ENCODE results near the gene NCBP2L. TPM values are rescaled to one million over a fixed set of nuclear protein-coding genes. Genes with fewer than 3 reads are reported as not detected.

Gene NCBP2L
- total and polyA plus RNA-seq, 5 experiments from 2014 or later: 0.17 to 0.21 TPM; not detected in 3

DNA sequence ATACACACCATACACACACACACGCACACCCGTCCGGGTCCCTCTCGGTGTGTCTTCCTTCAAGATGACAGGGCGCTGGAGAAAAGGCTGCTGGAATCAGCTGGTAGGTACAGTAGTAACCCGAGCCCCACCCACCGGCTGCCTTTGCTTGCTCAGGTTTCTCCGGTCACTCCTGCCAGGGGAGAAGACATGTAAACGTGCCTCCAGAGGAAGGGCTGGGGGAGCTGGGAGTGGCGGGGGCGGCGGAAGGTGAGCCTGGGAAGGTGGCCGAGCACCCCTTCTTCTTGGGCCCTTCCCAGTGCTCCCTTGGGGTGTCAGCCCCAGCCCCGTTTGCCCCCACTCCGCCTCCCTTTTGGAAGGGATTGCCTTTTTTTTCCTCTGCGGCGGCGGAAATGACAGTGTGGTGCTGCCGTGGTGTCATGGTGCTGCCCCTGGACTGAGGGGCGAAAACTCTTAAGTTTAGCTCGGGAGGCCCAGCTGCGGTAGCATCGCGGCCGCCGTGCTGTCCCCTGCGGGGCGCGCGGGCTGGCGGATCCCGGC lies 48.2 kb downstream of the NCBP2L start, which contains the start of gene MID2:
Gene MID2 (plus strand): TSS at position 169 of the 540 bp plus-strand sequence. CDS start 561 bp downstream, outside the sequence.
- Mint-ChIP-seq H3K4me3 (peak within 1 kb of the TSS; percentile 79 to 90 (median 88)), H3K9me3 (no peaks in the 10 kb centered on the region), H3K36me3 (no peaks in the 10 kb centered on the region), H3K4me1 (peaks cover 14 to 51% (median 46%) of the 10 kb centered on the region in 4 donors), H3K27me3 (peaks cover 0 to 4% (median 0%) of the 10 kb centered on the region in 5 donors), H3K27ac (peak within 1 kb of the TSS; percentile 76 to 93 (median 88))
- ATAC-seq (peak; percentile 67 to 73), DNase-seq (peak; percentile 19 to 81 (median 54))
- POLR2A ChIA-PET: interaction anchor here (0.7 to 3.0 kb wide), 12 partner anchors 12 to 265 kb away, joined by 3 to 18 read pairs (median 5); partner anchors contain the start of genes ATG4A, NCBP2L, PRPS1 and PSMD10

DNA sequence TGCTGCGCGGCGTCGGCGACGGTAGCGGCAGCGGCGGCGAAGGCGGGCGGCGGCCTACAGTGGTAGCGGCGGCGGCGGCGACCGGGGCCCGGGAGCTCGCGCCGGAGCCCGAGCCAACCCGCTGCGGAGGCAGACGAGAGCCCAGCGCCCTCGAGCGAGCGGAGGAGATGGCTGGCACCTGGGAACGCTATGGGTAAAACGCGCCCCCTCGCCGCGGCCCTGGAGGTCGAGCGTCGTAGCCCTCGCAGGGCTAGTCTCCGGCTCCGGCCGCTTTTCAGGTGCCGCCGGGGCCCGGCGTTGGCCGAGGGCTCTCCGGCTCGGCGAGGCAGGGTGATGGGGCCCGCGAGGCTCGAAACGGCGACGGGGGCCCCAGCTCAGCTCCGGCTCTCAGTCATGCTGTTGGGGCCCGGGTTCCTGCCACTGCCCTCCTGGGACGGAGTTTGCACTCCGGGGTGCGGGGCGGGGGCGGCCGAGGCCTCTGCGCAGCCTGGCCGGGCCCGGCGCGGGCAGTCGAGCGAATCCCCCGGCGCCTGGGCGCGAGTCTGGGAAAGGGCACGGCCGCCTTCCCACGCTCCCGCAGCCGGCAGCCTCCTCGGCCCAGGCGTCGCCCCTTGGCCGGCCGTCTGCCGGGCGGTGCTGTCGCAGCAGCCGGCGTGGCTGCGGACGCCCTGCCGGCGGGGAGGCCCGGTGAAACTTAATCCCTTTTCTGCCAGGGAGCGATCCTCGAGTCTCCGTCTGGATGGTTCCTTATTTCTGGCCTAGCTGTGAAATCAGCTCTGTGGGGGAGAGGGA lies 48.9 kb downstream of the NCBP2L start:
- POLR2A ChIA-PET: interaction anchor here (0.7 to 3.0 kb wide), 12 partner anchors 12 to 265 kb away, joined by 3 to 18 read pairs (median 5); partner anchors contain the start of genes ATG4A, NCBP2L, PRPS1 and PSMD10
- peak in 8 of 10 donors; percentile 16 to 67 (median 38) for DNase-seq
- Mint-ChIP-seq H3K4me1 (peaks cover 16 to 55% (median 48%) of the 10 kb centered on the region in 4 donors), H3K27ac (peak overlapping the region; percentile 58 to 95 (median 87)), H3K27me3 (peaks cover 0 to 4% (median 0%) of the 10 kb centered on the region in 5 donors), H3K9me3 (no peaks in the 10 kb centered on the region), H3K4me3 (peak overlapping the region; percentile 79 to 93 (median 90)), H3K36me3 (no peaks in the 10 kb centered on the region)
- peak; percentile 69 to 82 for ATAC-seq

DNA sequence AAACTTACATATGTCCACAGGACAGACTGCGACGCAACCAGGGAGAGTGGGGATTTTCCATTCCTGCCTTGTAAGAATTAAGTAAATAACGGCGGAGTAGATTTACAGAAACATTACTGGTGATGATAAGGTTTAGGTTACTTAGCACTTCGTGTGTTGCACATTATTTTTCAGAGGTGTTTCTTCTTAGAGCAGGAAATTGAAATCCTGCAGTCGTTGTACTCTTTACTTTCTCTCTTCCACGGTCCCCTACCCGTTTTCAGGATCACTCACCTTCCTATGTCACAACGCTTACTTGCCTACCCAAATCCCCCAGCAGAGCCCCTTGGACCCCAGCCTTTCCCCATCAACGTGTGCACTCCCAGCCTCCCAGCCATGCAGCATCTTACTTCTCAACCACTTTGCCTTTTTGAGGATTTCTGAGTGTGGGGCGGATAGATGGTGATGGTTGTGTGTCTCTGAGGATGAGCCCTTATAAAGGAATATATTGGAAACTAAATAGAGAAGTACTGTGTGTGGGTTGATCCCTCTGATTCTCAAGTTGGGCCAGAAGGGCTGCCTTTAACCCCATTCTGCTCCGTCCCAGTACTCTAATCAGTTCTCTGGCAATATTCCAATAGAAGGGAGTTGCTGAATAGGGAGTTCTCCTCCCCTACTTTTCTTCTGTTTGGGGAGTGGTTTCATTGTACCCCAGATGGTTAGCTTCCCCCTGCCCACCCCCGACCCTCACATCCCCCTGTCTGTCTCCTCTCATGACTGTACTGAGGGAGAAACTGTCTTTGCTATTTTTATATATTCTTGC lies 49.7 kb downstream of the NCBP2L start:
- H3K27me3 Mint-ChIP-seq: peaks cover 0 to 4% (median 0%) of the 10 kb centered on the region in 5 donors
- POLR2A ChIA-PET: interaction anchor here (0.7 to 3.0 kb wide), 6 partner anchors 83 to 199 kb away, joined by 3 to 18 read pairs (median 6); partner anchors contain the start of gene PRPS1
- DNase-seq: peak in 1 of 10 donors; percentile 17
- no peaks in the 10 kb centered on the region for H3K36me3 Mint-ChIP-seq
- no peaks in the 10 kb centered on the region for H3K9me3 Mint-ChIP-seq
- H3K4me3 Mint-ChIP-seq: peak overlapping the region; percentile 77 to 93 (median 90)
- peak in 1 of 2 donors; percentile 8 for ATAC-seq
- peak overlapping the region; percentile 58 to 95 (median 86) for H3K27ac Mint-ChIP-seq
- H3K4me1 Mint-ChIP-seq: peaks cover 16 to 55% (median 50%) of the 10 kb centered on the region in 4 donors

DNA sequence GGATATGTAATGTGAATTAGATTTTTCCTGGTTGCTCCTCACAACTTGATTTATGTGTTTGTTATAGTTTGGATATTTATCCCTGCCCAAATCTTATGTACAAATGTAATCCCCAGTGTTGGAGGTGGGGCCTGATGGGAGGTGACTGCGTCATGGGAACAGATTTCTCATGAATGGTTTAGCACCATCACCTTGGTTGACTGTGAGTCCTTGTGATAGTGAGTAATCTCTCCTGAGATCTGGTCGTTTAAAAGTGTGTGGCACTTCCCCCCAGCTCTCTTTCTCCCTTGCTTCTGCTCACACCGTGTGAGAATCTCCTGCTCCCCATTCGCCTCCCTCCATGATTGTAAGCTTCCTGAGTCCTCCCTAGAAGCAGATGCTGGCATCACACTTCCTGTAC lies 50.3 kb downstream of the NCBP2L start:
- peak overlapping the region; percentile 48 to 93 (median 78) for H3K4me3 Mint-ChIP-seq
- ATAC-seq (no peak), DNase-seq (no peak)
- peaks cover 0 to 4% (median 0%) of the 10 kb centered on the region in 5 donors for H3K27me3 Mint-ChIP-seq
- peak overlapping the region in 2 of 10 donors; percentile 63 to 94 for H3K27ac Mint-ChIP-seq
- POLR2A ChIA-PET: interaction anchor here (0.7 kb wide), 1 partner anchor 199 kb away, joined by 4 read pairs; no protein-coding TSS in a partner anchor
- peaks cover 16 to 55% (median 50%) of the 10 kb centered on the region in 4 donors for H3K4me1 Mint-ChIP-seq
- no peaks in the 10 kb centered on the region for H3K9me3 Mint-ChIP-seq
- no peaks in the 10 kb centered on the region for H3K36me3 Mint-ChIP-seq

DNA sequence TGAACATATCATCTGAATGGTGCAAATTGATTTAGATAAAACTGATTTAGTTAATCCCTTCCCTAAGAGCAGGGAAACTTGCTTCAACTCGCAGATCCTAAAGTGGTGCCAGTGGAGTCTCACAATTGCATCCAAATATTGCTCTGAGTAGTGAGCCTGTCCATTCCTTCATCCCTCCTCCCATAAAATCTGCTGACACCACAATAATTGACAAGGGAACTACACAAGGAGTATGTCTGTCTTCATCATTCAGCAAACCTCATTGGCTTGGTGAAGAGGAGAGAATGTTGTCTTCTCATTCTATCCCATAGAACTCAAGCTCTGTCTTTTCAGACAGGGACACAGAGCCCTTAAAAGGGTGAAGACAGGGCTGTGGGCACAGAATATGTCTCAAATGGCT lies 52.3 kb downstream of the NCBP2L start:
- H3K4me1 Mint-ChIP-seq: peaks cover 15 to 50% (median 37%) of the 10 kb centered on the region in 4 donors
- H3K36me3 Mint-ChIP-seq: peaks cover 0 to 4% (median 2%) of the 10 kb centered on the region in 3 donors
- no peak overlapping the region for H3K27ac Mint-ChIP-seq
- ATAC-seq (no peak), DNase-seq (no peak)
- no peaks in the 10 kb centered on the region for H3K9me3 Mint-ChIP-seq
- POLR2A ChIA-PET: no interaction called here
- H3K4me3 Mint-ChIP-seq: no peak overlapping the region
- H3K27me3 Mint-ChIP-seq: no peaks in the 10 kb centered on the region

DNA sequence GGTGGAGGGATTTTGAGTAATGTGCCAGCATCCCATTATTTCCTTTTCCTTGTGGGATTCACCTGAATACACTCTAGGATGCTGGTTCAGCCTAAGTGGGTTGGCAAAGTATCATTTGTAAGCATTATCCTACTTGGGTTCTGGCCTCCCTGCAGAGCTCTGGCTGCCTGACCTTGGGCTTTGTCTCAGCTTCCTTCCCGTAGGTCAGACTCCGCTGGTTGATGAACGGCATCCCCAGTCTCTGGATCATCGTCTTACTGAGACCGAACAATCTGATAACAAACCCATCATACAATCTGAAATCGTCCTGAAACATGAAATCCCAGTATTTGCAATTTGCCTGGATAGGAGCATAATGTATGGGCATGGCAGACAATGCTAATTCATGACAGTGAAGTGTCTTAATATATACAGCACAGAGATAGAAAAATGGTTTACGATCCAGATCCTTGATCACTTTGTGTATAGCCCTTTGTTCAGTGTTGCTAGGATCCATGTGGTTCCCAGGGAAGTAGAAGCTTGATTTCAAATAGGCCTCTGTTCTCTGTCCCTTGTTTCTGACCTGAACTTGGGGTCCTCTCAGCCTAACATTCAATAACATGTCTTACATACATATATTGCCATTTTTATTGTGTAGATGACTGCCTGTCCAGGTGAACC lies 53.7 kb downstream of the NCBP2L start:
- ATAC-seq (no peak), DNase-seq (no peak)
- H3K27me3 Mint-ChIP-seq: no peaks in the 10 kb centered on the region
- H3K4me1 Mint-ChIP-seq: peaks cover 13 to 39% (median 31%) of the 10 kb centered on the region in 4 donors
- H3K4me3 Mint-ChIP-seq: no peak overlapping the region
- H3K9me3 Mint-ChIP-seq: no peaks in the 10 kb centered on the region
- no peak overlapping the region for H3K27ac Mint-ChIP-seq
- H3K36me3 Mint-ChIP-seq: peaks cover 0 to 4% (median 2%) of the 10 kb centered on the region in 3 donors
- POLR2A ChIA-PET: no interaction called here

DNA sequence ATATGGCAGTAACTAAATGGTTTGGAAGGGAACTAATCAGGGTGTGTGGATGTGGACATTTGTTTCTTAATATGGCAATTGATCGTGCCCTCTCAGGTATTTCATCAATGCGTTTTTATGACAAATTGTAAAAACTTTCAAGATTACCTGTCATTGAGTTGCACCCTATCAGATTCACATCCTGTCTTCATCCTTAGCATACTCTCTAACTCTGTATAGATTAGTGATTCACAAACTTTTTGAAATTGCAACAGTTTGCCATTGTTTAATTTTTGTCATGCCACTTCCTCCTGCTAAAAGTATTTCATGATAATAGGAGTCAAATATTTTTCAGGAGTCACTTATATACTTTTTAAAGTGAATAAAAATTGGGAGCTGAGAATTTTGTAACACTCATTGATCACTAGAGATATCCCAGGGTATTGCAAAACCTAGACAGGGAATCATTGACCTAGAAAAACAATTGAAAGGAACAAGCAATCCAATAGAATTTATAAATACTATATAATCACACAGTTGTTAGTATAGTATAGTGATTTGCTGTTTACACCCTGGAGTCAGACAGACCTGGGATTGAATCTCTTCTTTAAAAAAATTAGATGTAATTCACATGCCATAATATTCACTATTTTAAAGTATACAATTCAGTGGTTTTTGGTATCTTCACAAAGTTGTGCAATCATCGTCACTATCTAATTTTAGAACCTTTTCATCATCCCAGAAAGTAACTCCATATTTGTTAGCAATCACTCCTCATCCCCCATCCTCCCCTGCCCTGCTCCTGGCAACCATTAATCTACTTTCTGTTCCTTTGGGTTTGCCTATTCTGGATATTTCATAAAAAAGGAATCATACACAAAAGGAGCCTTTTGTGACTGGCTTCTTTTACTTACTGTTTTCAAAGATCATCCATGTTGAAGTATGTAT lies 57.0 kb downstream of the NCBP2L start:
- no peaks in the 10 kb centered on the region for H3K27me3 Mint-ChIP-seq
- no peak for ATAC-seq
- H3K36me3 Mint-ChIP-seq: peaks cover 0 to 7% (median 2%) of the 10 kb centered on the region in 3 donors
- H3K4me1 Mint-ChIP-seq: peaks cover 11 to 32% (median 21%) of the 10 kb centered on the region in 4 donors
- H3K4me3 Mint-ChIP-seq: no peak overlapping the region
- H3K9me3 Mint-ChIP-seq: no peaks in the 10 kb centered on the region
- H3K27ac Mint-ChIP-seq: no peak overlapping the region
- DNase-seq: no peak
- POLR2A ChIA-PET: no interaction called here

DNA sequence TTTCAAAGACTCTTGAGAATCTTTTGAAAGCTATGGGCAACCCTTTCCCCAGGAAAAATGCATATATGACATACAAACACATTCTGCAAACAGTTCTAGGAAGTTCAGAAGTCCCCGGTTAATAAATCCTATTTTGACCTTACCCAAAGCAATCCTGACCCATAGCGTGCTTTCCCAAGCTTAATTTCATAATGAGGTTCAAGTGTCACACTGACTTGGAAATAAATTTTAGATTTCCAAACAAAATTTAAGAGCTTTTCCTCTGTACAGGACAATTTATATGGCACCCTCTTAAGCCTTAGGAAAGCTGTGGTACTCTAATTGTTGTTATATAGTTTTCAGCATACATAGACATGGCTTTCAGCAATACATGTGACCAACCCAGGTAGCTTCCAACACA lies 59.4 kb downstream of the NCBP2L start:
- POLR2A ChIA-PET: no interaction called here
- H3K4me1 Mint-ChIP-seq: peaks cover 7 to 18% (median 14%) of the 10 kb centered on the region in 4 donors
- no peak for DNase-seq
- no peaks in the 10 kb centered on the region for H3K9me3 Mint-ChIP-seq
- H3K27me3 Mint-ChIP-seq: peaks cover 0 to 1% (median 0%) of the 10 kb centered on the region in 5 donors
- peak overlapping the region in 1 of 10 donors; percentile 47 for H3K27ac Mint-ChIP-seq
- ATAC-seq: no peak
- no peak overlapping the region for H3K4me3 Mint-ChIP-seq
- peaks cover 0 to 22% (median 13%) of the 10 kb centered on the region in 3 donors for H3K36me3 Mint-ChIP-seq

DNA sequence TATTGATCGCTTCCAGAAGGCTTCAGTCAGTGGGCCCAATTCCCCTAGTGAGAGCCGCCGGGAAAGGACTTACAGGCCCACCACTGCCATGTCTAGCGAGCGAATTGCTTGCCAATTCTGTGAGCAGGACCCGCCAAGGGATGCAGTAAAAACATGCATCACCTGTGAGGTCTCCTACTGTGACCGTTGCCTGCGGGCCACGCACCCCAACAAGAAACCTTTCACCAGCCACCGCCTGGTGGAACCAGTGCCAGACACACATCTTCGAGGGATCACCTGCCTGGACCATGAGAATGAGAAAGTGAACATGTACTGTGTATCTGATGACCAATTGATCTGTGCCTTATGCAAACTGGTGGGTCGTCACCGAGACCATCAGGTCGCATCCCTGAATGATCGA lies 63.4 kb downstream of the NCBP2L start:
- H3K9me3 Mint-ChIP-seq: no peaks in the 10 kb centered on the region
- no peak for ATAC-seq
- peaks cover 0 to 30% (median 15%) of the 10 kb centered on the region in 3 donors for H3K36me3 Mint-ChIP-seq
- no peak overlapping the region for H3K4me3 Mint-ChIP-seq
- H3K4me1 Mint-ChIP-seq: peaks cover 7 to 17% (median 10%) of the 10 kb centered on the region in 4 donors
- DNase-seq: no peak
- POLR2A ChIA-PET: no interaction called here
- no peak overlapping the region for H3K27ac Mint-ChIP-seq
- peaks cover 0 to 1% (median 0%) of the 10 kb centered on the region in 5 donors for H3K27me3 Mint-ChIP-seq

DNA sequence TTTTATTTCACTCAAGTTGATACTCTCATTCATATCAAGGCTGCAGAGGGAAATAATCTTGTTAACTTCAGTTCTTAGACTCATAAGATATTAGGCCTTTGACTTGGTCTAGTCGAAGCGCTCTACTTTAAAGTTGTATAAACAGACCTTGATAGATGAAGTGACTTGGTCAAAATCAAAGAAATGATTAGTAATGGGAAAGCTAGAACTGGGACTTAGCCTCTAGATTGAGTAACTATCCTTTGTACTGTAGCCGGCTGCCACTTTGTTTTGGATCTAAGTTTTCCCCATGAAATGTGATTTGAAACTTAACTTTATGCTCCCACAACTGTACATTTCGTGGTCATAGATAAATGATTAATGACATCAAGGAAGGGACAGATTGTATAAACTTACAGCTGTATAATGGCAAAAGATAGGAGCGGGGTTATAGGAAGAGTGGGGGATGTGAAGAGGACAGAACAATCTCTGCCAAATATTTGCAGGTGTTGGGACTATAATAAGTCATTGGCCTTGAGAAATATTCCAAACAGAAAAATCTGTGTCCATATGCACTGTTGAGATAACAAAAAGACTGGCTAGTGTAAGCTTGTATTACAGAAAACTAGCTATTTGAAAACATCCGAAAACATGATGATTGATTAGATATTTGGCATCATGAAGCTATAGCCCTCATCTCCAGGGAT lies 65.3 kb downstream of the NCBP2L start:
- DNase-seq (no peak), ATAC-seq (no peak)
- peaks cover 0 to 1% (median 0%) of the 10 kb centered on the region in 5 donors for H3K27me3 Mint-ChIP-seq
- no peak overlapping the region for H3K27ac Mint-ChIP-seq
- no peak overlapping the region for H3K4me3 Mint-ChIP-seq
- peaks cover 0 to 29% (median 15%) of the 10 kb centered on the region in 3 donors for H3K36me3 Mint-ChIP-seq
- POLR2A ChIA-PET: no interaction called here
- H3K4me1 Mint-ChIP-seq: peaks cover 2 to 10% (median 4%) of the 10 kb centered on the region in 4 donors
- H3K9me3 Mint-ChIP-seq: no peaks in the 10 kb centered on the region

Data from naive thymus-derived CD8-positive, alpha-beta T cell (primary cell).